GM18867 (cell line): ENCODE results near the gene FAM90A1.
A peak's percentile ranks its signal among the peaks of the same experiment; 100 is the strongest.
"Not testable (repeated sequence)": the region's sequence is repeated elsewhere in the genome, so short reads cannot be mapped to it uniquely, and the experiment has no call there.

ENCODE experiments used
- ATAC-seq: cut with Tn5 transposase; IDR thresholded peaks from one replicate; pipeline ENCODE4 v1.9.1; 2021; ENCODE audit warnings: mild to moderate bottlenecking, moderate library complexity; ENCODE audit not compliant: unreplicated experiment

Gene FAM90A1

GRCh38 chr12:8226992-8227731, at the start of gene FAM90A1:
Gene FAM90A1 (minus strand): TSS chr12:8227618. CDS start chr12:8224832, 2,786 bp downstream.
- ATAC-seq: not testable (repeated sequence)

GRCh38 chr12:8276397-8276796, 49.0 kb upstream of the FAM90A1 start:
- not testable (repeated sequence) for ATAC-seq

- not testable (repeated sequence) for ATAC-seq
Measured at GRCh38 chr12:8266706-8267105, 39.3 kb upstream of the FAM90A1 start.

- ATAC-seq: not testable (repeated sequence)
Measured at GRCh38 chr12:8264236-8264635, 36.8 kb upstream of the FAM90A1 start.

GRCh38 chr12:8261111-8261554, 33.7 kb upstream of the FAM90A1 start:
- ATAC-seq: not testable (repeated sequence)

- ATAC-seq: not testable (repeated sequence)
Measured at GRCh38 chr12:8256356-8256755, 28.9 kb upstream of the FAM90A1 start.

- ATAC-seq: not testable (repeated sequence)
Measured at GRCh38 chr12:8254705-8255104, 27.3 kb upstream of the FAM90A1 start.

- not testable (repeated sequence) for ATAC-seq
Measured at GRCh38 chr12:8252056-8252818, 24.8 kb upstream of the FAM90A1 start.

GRCh38 chr12:8251616-8252015, 24.2 kb upstream of the FAM90A1 start:
- not testable (repeated sequence) for ATAC-seq

GRCh38 chr12:8246941-8247535, 19.6 kb upstream of the FAM90A1 start:
- not testable (repeated sequence) for ATAC-seq

- ATAC-seq: not testable (repeated sequence)
Measured at GRCh38 chr12:8243682-8244161, 16.3 kb upstream of the FAM90A1 start.

- peak; percentile 86 for ATAC-seq
Measured at GRCh38 chr12:8242880-8243681, 15.7 kb upstream of the FAM90A1 start.

GRCh38 chr12:8242622-8242879, 15.1 kb upstream of the FAM90A1 start:
- not testable (repeated sequence) for ATAC-seq

GRCh38 chr12:8241917-8242621, 14.7 kb upstream of the FAM90A1 start:
- ATAC-seq: not testable (repeated sequence)

GRCh38 chr12:8240340-8241114, 13.1 kb upstream of the FAM90A1 start:
- not testable (repeated sequence) for ATAC-seq

- not testable (repeated sequence) for ATAC-seq
Measured at GRCh38 chr12:8237031-8237430, 9.6 kb upstream of the FAM90A1 start.

- ATAC-seq: not testable (repeated sequence)
Measured at GRCh38 chr12:8235316-8236157, 8.1 kb upstream of the FAM90A1 start.

GRCh38 chr12:8234746-8235145, 7.3 kb upstream of the FAM90A1 start:
- ATAC-seq: not testable (repeated sequence)
